ENCODE results near the gene TMEM109.
A peak's percentile ranks its signal among the peaks of the same experiment; 100 is the strongest.

TMEM109 gene

DNA sequence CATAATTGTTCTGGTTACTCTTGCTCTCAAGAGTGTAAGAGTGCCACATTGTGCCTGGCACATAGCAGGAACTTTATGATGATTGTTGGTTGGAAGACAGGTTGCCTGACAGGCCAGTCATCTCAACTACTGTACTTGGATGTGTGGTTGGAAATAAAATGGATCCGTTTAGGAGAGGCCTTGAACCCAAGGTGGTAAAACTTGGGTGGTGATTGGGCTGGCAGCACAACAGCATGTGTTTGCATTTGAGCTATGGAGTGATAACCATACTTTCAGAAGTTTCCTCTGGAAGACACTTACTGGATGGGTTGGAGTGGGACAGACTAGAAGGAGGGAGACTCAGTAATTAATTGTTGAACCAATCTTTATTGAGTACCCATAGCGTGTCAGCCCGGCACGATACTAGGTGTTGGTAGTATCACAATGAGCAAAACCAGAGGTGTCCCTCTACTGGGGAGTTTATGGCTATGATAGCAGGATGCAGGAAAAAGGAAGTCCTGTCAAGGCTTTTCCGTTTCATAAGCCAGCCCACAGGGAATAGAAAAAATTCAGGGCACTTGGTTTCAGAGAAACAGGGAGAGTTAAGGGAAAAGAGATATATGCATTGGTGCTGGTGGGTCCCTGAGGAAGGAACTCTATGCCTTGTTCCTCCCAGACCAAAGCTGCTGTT, 3.1 kb upstream of the TMEM109 start:
- TF ChIP-seq, protein P1, sequence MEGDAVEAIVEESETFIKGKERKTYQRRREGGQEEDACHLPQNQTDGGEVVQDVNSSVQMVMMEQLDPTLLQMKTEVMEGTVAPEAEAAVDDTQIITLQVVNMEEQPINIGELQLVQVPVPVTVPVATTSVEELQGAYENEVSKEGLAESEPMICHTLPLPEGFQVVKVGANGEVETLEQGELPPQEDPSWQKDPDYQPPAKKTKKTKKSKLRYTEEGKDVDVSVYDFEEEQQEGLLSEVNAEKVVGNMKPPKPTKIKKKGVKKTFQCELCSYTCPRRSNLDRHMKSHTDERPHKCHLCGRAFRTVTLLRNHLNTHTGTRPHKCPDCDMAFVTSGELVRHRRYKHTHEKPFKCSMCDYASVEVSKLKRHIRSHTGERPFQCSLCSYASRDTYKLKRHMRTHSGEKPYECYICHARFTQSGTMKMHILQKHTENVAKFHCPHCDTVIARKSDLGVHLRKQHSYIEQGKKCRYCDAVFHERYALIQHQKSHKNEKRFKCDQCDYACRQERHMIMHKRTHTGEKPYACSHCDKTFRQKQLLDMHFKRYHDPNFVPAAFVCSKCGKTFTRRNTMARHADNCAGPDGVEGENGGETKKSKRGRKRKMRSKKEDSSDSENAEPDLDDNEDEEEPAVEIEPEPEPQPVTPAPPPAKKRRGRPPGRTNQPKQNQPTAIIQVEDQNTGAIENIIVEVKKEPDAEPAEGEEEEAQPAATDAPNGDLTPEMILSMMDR (IDR thresholded peaks at IDR 0.05; ENCODE audit: insufficient read depth, low read depth, low read length, missing control alignments), result no peak
- no peak for DNase-seq (ENCODE audit: low read depth)
- H3K4me3 ChIP-seq (ENCODE audit: low read length), result no peak overlapping the region

DNA sequence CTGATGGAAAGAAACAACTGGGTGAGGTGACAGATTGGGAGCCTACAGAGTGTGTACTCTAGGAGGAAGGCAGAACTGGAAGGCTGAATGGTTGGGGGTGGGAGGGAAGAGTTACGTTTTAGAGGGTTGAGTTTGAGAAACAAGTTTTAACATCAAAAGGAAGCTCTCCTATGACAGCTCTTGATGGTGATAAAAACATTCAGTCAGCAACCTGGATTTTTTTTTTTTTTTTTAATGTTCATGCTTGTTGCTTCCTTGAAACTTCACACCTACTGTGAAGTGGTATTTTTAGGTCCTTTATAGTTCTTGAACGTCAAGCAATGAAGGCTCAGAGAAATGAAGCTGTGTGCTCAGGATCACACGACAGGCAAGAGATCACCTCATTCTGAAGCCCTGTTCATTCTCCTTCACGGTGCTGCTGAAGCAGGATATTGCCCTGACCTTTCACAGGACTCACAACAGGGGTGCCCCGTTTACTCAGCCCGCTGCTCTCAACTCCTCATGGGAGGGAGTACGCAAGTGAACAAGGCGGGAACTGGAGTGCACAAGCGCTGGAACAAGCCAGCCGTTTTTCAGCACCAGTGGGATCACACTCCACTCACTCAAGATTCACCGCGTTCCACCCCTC, 1.6 kb upstream of the TMEM109 start:
- H3K4me3 ChIP-seq (ENCODE audit: low read length), result no peak overlapping the region
- TF ChIP-seq, protein P1 (IDR thresholded peaks at IDR 0.05; ENCODE audit: insufficient read depth, low read depth, low read length, missing control alignments), result no peak
- DNase-seq (ENCODE audit: low read depth), result no peak

GRCh38 chr11:60912851-60913528, 968 bp upstream of the TMEM109 start:
- H3K4me3 ChIP-seq (ENCODE audit: low read length), result no peak overlapping the region
- DNase-seq (ENCODE audit: low read depth), result no peak
- TF ChIP-seq, protein P1 (IDR thresholded peaks at IDR 0.05; ENCODE audit: insufficient read depth, low read depth, low read length, missing control alignments), result no peak

DNA sequence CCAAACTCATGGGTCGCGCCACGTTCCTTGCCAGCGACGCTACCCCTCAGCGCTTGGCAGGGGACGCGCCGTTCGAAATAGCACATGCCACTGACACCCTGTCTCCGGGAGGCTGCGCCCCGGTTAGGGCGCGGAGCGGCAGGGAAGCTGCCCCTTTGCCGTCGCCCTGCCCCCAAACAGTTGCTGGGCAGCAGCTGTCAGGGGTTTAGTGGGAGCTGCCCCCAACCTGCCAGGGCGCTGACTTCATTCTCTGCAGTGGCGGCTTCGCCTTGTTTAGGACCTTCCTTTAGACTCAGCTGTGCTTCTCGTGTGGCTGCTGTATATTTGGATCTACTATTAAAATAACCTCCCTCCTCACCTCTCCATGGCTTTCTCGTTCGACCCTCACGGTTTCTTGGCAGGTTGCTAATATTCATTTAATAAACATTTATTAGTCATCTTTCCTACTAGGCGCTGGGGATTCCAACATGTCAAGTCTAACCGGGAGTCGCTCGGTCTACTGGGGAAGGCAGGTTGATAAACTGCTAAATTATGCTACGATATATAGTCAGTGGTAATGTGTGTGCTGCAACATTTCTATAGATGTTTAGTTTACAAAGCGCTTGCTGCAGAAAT, 782 bp downstream of the TMEM109 start:
- H3K4me3 ChIP-seq (ENCODE audit: low read length), result peak overlapping the region; percentile 62
- peak; percentile 63 for DNase-seq (ENCODE audit: low read depth)
- TF ChIP-seq, protein P1 (IDR thresholded peaks at IDR 0.05; ENCODE audit: insufficient read depth, low read depth, low read length, missing control alignments), result no peak

DNA sequence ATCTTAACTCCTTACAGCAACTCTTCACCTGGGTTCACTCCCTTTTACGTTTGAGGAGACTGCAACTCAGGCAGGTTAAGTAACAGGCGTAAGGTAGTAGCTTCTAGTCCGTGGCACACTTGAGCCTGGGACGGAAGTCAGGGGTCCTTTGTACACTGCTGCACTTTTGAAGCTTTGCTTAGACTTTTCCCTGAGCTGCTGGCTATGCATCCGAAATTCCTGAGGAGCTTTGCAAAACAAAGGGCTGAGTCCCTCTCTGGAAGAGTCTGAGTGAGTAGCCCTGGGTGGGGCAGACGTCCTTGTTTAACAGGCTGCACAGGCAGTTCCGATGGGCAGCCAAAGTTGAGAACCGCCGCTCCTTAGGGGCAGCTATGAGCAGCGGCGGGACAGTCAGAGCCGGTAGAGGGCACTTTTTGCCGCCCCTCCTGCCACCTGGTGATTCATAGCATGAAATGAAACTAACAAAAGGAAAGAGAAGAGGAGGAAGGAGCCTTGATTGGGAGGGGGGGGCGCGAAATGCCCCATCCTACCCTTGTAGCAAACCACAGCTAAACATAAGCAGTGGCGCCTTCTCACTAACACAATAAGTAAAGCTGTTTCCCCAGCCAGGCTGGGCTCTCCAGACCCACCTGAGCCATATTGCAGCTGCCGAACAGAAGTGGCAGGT, 1.4 kb downstream of the TMEM109 start:
- H3K4me3 ChIP-seq (ENCODE audit: low read length), result peak overlapping the region; percentile 62
- peak; percentile 84 for DNase-seq (ENCODE audit: low read depth)
- TF ChIP-seq, protein P1 (IDR thresholded peaks at IDR 0.05; ENCODE audit: insufficient read depth, low read depth, low read length, missing control alignments), result no peak

DNA sequence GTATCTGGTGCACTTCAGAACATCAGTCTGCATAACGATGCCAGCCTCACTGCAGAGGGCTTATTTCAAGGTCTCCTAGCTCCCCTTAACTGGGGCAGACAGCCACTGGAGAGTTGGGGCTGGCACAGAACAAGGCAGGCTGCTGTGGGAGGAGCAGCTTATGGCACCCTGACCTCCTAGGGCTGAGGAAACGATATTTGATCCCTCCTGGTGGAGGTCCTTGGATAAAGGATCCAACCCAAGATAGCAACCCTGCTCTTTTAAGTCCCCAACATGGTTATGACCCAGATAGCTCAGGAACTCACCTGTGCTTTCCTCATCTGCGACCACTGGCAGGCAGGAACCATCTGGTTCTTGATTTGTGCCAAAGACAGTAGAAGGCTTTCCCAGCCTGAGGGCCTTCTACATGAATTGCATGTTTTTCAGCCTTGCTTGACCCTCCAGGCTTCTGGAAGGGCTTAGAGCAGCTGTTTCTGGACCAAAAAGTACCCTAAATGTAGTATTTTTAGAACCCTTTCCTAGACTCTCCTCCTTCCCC, 2.8 kb downstream of the TMEM109 start:
- H3K4me3 ChIP-seq (ENCODE audit: low read length), result no peak overlapping the region
- DNase-seq (ENCODE audit: low read depth), result no peak
- TF ChIP-seq, protein P1 (IDR thresholded peaks at IDR 0.05; ENCODE audit: insufficient read depth, low read depth, low read length, missing control alignments), result no peak
